ENCODE data around the gene PLEKHA5.

DNA sequence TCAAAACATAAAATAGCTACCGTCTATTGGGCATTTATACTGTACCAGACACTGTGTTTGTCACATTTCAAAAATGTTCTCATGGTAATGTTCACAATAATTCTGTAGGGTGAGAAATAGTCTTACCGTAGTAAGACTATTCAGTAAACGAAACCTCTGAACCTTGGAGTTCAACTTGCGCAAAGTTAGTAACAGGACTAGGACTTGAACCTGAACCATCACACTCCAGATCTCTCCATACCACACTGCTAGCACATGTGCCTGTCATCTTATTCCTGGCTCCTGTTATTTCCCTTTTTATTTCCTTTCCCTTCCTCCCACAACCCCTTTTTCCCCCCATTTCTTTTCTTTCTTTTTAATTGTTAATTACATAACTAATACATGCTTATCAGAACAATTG, 65.4 kb downstream of the PLEKHA5 start:
- TF ChIP-seq, protein P1, sequence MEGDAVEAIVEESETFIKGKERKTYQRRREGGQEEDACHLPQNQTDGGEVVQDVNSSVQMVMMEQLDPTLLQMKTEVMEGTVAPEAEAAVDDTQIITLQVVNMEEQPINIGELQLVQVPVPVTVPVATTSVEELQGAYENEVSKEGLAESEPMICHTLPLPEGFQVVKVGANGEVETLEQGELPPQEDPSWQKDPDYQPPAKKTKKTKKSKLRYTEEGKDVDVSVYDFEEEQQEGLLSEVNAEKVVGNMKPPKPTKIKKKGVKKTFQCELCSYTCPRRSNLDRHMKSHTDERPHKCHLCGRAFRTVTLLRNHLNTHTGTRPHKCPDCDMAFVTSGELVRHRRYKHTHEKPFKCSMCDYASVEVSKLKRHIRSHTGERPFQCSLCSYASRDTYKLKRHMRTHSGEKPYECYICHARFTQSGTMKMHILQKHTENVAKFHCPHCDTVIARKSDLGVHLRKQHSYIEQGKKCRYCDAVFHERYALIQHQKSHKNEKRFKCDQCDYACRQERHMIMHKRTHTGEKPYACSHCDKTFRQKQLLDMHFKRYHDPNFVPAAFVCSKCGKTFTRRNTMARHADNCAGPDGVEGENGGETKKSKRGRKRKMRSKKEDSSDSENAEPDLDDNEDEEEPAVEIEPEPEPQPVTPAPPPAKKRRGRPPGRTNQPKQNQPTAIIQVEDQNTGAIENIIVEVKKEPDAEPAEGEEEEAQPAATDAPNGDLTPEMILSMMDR (IDR thresholded peaks at IDR 0.05), result no peak
- no peak for TF ChIP-seq POLR2A (IDR thresholded peaks at IDR 0.05)
